ENCODE data around the gene FAM78B. TPM values are rescaled to one million over a fixed set of nuclear protein-coding genes. Genes with fewer than 3 reads are reported as not detected.

Gene FAM78B
- total and polyA plus RNA-seq, 5 experiments from 2014 or later = 0.08 to 0.27 (median 0.12) TPM; not detected in 1

DNA sequence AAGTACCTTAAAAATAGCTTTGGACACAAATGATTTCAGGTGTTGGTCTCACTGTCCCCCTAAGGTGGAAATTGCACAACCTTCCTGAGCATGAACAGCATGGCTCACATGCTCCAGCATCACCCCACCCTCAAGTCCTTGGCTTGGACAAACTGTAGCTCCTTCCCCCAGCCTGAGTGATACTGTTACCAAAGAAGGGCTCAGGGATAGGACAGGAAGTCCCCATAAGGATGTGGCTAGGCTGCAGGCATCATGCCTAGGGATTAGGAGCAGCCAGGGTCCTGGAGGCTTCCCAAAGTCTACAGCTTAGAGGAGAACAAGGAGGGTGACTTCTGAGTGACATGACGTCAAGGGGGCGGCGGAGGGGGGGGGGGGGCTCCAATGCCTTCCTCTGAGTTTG lies 10.1 kb downstream of the FAM78B start:
- H3K27me3 Mint-ChIP-seq = peaks cover 5 to 71% (median 18%) of the 10 kb centered on the region in 5 donors
- H3K4me1 Mint-ChIP-seq = no peaks in the 10 kb centered on the region
- H3K4me3 Mint-ChIP-seq = no peak overlapping the region
- no peak for ATAC-seq
- no peak overlapping the region for H3K27ac Mint-ChIP-seq
- POLR2A ChIA-PET = interaction anchor here (1.1 kb wide), 1 partner anchor 10 kb away, joined by 3 read pairs; the partner anchor contains the start of gene FAM78B
- no peak for DNase-seq
- no peaks in the 10 kb centered on the region for H3K36me3 Mint-ChIP-seq
- H3K9me3 Mint-ChIP-seq = peaks cover 0 to 3% (median 0%) of the 10 kb centered on the region in 9 donors

DNA sequence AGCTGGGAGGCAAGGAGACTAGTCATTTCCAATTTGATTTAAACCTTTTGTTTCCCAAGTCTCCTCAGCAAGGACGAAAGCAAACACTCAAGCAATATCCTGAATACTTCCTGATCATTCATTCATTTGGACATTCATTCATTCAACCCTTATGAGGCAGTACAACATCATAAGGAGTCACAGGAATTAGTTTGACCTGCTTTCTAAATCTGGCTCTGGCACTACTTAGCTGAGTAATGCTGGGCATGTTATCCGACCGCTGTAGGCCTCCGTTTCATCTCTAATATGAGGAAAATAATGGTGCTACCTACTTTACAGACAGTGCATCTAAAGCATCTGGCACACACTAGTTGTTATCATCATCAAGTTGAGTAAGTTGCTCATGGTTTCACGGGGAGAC lies 11.7 kb downstream of the FAM78B start:
- peaks cover 0 to 56% (median 11%) of the 10 kb centered on the region in 5 donors for H3K27me3 Mint-ChIP-seq
- ATAC-seq (no peak), DNase-seq (no peak)
- H3K4me3 Mint-ChIP-seq = no peak overlapping the region
- H3K9me3 Mint-ChIP-seq = peaks cover 0 to 3% (median 0%) of the 10 kb centered on the region in 9 donors
- H3K36me3 Mint-ChIP-seq = no peaks in the 10 kb centered on the region
- POLR2A ChIA-PET = no interaction called here
- H3K4me1 Mint-ChIP-seq = no peaks in the 10 kb centered on the region
- no peak overlapping the region for H3K27ac Mint-ChIP-seq

DNA sequence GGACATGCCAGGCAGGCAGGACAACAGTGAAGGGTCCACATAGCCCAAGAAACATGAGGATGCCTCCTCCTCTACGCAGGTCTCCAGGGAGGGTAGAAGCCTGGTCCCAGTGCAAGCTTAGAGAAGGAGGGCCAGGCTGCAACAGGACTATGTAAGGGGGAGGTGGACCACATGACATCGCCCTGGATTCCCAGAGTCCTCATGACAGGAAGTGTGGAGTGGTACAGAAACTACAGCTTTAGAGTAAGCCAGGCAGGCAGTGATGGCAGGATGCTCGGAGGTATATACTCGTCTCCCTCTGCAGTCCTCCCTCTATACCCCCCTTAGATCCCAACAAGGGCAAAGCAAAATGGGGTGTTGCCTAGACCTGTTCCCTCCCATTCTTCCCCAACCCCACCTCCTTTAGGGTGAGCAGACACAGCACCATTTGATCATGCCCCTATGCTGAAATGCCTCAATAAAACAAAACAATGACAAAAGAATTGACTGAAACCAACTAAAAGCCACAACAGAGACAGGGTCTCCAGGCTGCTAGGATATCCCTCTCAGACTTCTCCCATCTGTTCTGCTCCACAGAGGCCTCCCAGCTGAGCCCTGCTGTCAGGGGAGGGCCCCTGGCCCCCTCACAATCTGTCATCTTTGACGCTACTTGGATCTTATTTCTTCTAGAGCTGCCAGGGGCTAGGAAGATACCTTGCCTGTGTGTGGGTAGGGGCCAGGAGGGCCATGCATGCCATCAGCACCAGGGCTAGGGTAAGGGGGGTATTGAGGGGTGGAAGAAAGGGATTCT lies 13.1 kb downstream of the FAM78B start:
- Mint-ChIP-seq H3K27ac (no peak overlapping the region), H3K4me3 (no peak overlapping the region), H3K4me1 (no peaks in the 10 kb centered on the region), H3K27me3 (peaks cover 0 to 42% (median 7%) of the 10 kb centered on the region in 5 donors), H3K9me3 (peaks cover 0 to 3% (median 0%) of the 10 kb centered on the region in 9 donors), H3K36me3 (no peaks in the 10 kb centered on the region)
- POLR2A ChIA-PET = no interaction called here
- ATAC-seq (no peak), DNase-seq (no peak)

- H3K27me3 Mint-ChIP-seq = peaks cover 0 to 34% (median 6%) of the 10 kb centered on the region in 5 donors
Measured at GRCh38 chr1:166152978-166153377, 13.8 kb downstream of the FAM78B start.

DNA sequence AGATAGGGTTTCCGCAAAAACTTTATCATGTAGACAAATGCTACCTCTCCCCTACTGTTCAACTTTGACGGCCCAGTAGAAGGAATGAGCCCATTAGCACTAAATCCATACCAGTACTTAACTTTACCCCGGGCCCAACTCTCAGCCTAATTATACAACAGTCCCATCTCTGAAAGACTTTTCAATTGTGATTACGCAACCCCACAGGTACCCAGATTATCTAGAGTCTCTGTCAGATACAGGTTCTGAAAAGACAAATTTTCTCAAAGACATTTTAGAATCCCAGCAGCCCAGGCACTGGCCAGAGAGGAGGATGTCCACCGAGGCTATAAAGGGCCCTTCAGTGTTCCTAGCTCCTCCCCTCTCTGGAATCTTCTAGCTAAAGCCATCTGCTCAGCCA lies 15.0 kb downstream of the FAM78B start:
- H3K9me3 Mint-ChIP-seq = peaks cover 0 to 9% (median 3%) of the 10 kb centered on the region in 9 donors
- DNase-seq = no peak
- H3K4me3 Mint-ChIP-seq = no peak overlapping the region
- H3K36me3 Mint-ChIP-seq = peaks cover 0 to 2% (median 0%) of the 10 kb centered on the region in 3 donors
- POLR2A ChIA-PET = no interaction called here
- no peak overlapping the region for H3K27ac Mint-ChIP-seq
- no peak for ATAC-seq
- H3K27me3 Mint-ChIP-seq = peaks cover 0 to 30% (median 6%) of the 10 kb centered on the region in 5 donors
- no peaks in the 10 kb centered on the region for H3K4me1 Mint-ChIP-seq

More at GRCh38 chr1:166152978-166153377, 13.8 kb downstream of the FAM78B start:
- Mint-ChIP-seq H3K36me3 (peaks cover 0 to 2% (median 0%) of the 10 kb centered on the region in 3 donors), H3K27ac (no peak overlapping the region), H3K4me3 (no peak overlapping the region), H3K9me3 (peaks cover 0 to 8% (median 3%) of the 10 kb centered on the region in 9 donors), H3K4me1 (no peaks in the 10 kb centered on the region)
- ATAC-seq (no peak), DNase-seq (no peak)
- POLR2A ChIA-PET = no interaction called here

GRCh38 chr1:166145499-166145898 lies 21.3 kb downstream of the FAM78B start:
- DNase-seq (no peak), ATAC-seq (no peak)
- Mint-ChIP-seq H3K9me3 (peaks cover 0 to 9% (median 3%) of the 10 kb centered on the region in 9 donors), H3K36me3 (peaks cover 0 to 2% (median 0%) of the 10 kb centered on the region in 3 donors), H3K4me3 (no peak overlapping the region), H3K27me3 (peaks cover 0 to 10% (median 2%) of the 10 kb centered on the region in 5 donors), H3K4me1 (no peaks in the 10 kb centered on the region), H3K27ac (no peak overlapping the region)
- POLR2A ChIA-PET = no interaction called here

DNA sequence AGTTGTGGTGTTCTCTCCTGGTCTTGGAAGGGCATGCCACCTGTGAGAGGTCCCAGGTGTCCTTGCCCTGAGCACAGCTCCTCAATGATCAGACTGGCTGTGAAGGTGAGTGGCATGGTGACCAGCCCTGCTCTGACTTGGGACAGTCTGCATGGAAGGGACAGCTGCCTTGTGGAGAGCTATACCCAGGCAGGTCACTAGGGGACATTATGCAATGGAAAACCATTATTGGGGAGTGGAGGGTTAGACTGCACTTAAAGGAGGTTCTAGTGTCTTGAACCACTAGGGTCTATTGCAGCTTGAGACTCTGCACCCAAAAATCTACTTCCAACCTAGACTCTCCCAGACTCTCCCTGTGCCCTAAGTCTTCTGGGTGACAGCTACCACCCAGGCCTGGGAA lies 24.8 kb downstream of the FAM78B start:
- Mint-ChIP-seq H3K9me3 (peaks cover 0 to 3% (median 0%) of the 10 kb centered on the region in 9 donors), H3K27ac (no peak overlapping the region), H3K4me3 (no peak overlapping the region), H3K36me3 (no peaks in the 10 kb centered on the region), H3K27me3 (peaks cover 0 to 16% (median 6%) of the 10 kb centered on the region in 5 donors), H3K4me1 (no peaks in the 10 kb centered on the region)
- DNase-seq (no peak), ATAC-seq (no peak)
- POLR2A ChIA-PET = no interaction called here

GRCh38 chr1:166140251-166140650 lies 26.6 kb downstream of the FAM78B start:
- Mint-ChIP-seq H3K4me1 (no peaks in the 10 kb centered on the region), H3K27ac (no peak overlapping the region), H3K4me3 (no peak overlapping the region), H3K27me3 (peaks cover 2 to 16% (median 6%) of the 10 kb centered on the region in 5 donors), H3K36me3 (no peaks in the 10 kb centered on the region), H3K9me3 (peaks cover 0 to 3% (median 0%) of the 10 kb centered on the region in 9 donors)
- DNase-seq (no peak), ATAC-seq (no peak)
- POLR2A ChIA-PET = no interaction called here

DNA sequence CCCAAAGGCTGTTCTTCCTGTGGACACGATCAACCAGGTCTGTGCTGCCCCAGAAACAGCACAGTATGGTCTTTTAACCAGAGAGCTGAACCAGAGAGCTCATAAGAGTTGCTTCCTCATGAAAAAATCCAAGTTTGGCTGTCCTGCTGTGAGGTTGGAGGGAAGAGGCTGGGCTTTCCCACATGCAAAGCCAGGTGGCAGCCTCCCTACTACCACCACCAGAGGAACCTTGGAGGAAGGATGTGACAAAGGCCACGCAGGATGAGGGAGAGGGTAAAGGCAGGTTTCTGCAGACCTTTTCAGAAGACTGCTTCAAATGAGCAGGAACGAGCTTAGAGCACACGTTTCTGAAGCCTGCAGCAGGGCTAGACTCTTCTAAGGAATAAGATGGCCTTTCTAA lies 27.1 kb downstream of the FAM78B start:
- Mint-ChIP-seq H3K27me3 (peaks cover 2 to 16% (median 6%) of the 10 kb centered on the region in 5 donors), H3K36me3 (no peaks in the 10 kb centered on the region), H3K4me3 (no peak overlapping the region), H3K27ac (no peak overlapping the region), H3K4me1 (no peaks in the 10 kb centered on the region), H3K9me3 (peaks cover 0 to 3% (median 0%) of the 10 kb centered on the region in 9 donors)
- DNase-seq (no peak), ATAC-seq (no peak)
- POLR2A ChIA-PET = no interaction called here

- Mint-ChIP-seq H3K27ac (no peak overlapping the region), H3K4me3 (no peak overlapping the region), H3K27me3 (peaks cover 4 to 12% (median 5%) of the 10 kb centered on the region in 5 donors), H3K4me1 (no peaks in the 10 kb centered on the region), H3K36me3 (peaks cover 0 to 2% (median 0%) of the 10 kb centered on the region in 3 donors), H3K9me3 (peaks cover 0 to 6% (median 0%) of the 10 kb centered on the region in 9 donors)
- no peak for ATAC-seq
- no peak for DNase-seq
- POLR2A ChIA-PET = no interaction called here
Measured at GRCh38 chr1:166136699-166137401, 30.0 kb downstream of the FAM78B start.

GRCh38 chr1:166136222-166136621 lies 30.6 kb downstream of the FAM78B start:
- Mint-ChIP-seq H3K4me3 (no peak overlapping the region), H3K36me3 (peaks cover 0 to 2% (median 0%) of the 10 kb centered on the region in 3 donors), H3K27ac (no peak overlapping the region), H3K27me3 (peaks cover 4 to 12% (median 5%) of the 10 kb centered on the region in 5 donors), H3K4me1 (no peaks in the 10 kb centered on the region), H3K9me3 (peaks cover 0 to 6% (median 0%) of the 10 kb centered on the region in 9 donors)
- POLR2A ChIA-PET = no interaction called here
- ATAC-seq = no peak
- DNase-seq = no peak

DNA sequence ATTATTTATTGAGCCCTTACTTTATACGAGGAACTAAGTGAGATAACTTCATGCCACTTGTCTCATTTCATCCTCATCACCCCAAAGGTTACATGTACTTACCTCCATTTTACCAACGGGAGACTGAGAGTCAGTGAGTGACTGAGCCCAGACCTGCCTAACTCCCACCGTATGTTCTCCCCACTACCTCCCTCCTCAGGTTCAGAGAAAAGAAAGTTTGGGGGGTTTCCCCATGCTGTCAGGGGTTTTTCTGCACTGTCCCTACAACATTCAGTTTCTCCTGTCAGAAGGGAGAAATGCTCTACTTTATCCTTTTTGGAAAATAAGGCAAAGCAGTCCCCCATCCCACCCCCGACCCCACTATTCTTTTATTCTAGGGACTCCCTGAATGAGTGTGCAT lies 32.9 kb downstream of the FAM78B start:
- Mint-ChIP-seq H3K9me3 (peaks cover 0 to 6% (median 0%) of the 10 kb centered on the region in 9 donors), H3K4me1 (no peaks in the 10 kb centered on the region), H3K4me3 (no peak overlapping the region), H3K27me3 (peaks cover 0 to 10% (median 5%) of the 10 kb centered on the region in 5 donors), H3K27ac (no peak overlapping the region), H3K36me3 (peaks cover 0 to 2% (median 0%) of the 10 kb centered on the region in 3 donors)
- ATAC-seq = no peak
- no peak for DNase-seq
- POLR2A ChIA-PET = no interaction called here

DNA sequence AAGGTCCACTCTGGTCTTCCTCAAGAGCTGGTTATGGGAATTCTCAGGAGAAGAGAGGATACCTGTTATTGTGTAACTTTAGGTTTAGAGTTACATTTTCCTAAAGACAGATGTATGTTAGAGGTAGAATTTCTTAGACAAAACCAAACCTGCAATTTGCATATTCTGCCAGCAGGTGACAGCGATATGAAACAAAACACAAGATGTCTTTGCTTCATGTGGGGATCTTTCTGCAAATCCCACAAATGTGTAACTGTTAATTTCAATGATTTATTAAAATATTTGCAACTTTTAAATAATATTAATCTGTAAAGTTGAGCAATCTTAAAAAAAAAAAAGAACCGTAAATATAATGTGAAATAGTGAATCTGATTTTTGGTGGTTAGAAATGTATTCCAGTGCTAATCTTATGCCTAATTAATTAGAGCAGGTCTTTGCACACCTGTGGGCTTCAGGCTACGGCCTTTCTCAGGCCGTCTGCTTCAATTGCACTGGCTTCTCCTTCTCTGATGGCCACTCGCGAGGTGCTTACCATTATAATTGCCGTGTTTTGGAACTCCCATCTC lies 33.4 kb downstream of the FAM78B start:
- POLR2A ChIA-PET = no interaction called here
- Mint-ChIP-seq H3K4me1 (no peaks in the 10 kb centered on the region), H3K4me3 (no peak overlapping the region), H3K27me3 (peaks cover 0 to 10% (median 5%) of the 10 kb centered on the region in 5 donors), H3K9me3 (peaks cover 0 to 6% (median 0%) of the 10 kb centered on the region in 9 donors), H3K36me3 (peaks cover 0 to 2% (median 0%) of the 10 kb centered on the region in 3 donors), H3K27ac (no peak overlapping the region)
- no peak for ATAC-seq
- DNase-seq = no peak

Measured in naive thymus-derived CD8-positive, alpha-beta T cell (primary cell).